Measurements from ENCODE around the gene NAALADL2.
"Not testable (repeated sequence)": the region's sequence is repeated elsewhere in the genome, so short reads cannot be mapped to it uniquely, and the experiment has no call there.

The NAALADL2 gene

DNA sequence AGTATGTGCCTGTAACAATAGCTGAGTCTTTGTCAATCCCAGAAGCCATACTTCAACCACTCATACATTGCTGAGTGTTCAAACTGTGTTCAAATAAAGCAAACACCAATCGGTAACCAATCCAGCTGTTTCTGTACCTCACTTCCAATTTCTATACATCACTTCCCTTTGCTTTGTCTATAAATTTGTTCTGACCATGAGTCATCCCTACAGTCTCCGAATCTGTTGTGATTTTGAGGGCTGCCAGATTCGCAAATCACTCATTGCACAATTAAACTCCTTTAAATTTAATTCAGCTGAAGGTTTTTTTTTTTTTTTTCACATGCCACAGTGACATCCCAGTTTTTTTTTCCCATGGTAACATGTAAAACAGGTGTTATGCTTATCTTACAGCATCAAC is 870.3 kb downstream of the NAALADL2 start:
- DNase-seq: no peak

DNA sequence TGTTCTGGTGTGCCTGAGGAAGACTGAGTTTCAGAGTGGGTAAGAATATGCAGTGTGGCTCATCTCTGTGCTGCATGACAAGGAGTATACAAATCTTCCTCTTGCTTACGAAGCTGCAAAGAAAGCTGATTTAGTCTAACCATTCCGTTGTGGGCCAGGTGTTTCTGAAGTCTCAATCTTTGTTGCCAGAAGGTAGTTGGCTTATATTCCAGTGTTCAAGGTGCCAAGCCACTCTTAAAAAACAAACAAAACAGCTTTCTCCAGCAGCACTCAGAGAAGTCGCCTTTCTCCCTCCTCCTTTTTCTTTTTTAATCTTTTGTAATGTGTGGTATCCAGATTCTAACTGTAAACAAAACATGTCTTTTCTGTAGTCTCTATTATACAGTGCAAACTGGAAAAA is 872.4 kb downstream of the NAALADL2 start:
- DNase-seq: no peak

DNA sequence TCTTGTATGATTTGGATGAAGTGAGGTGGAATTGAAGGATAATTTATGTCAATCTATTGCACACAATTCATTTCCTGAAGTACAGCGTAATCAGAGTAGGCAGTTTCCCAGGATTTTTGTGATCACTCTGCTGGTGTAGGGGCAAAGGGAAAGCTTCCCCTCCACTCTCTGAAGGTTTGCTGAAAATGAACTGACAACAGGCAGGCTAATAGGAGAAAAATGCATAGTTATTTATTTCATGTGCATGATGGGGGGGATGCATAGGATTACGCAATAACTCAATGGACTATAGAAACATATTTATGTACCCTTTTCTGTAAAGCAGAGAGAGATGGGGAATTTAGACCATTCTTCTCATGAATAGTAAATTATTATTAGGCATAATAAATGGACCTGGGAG is 872.9 kb downstream of the NAALADL2 start:
- DNase-seq: no peak

DNA sequence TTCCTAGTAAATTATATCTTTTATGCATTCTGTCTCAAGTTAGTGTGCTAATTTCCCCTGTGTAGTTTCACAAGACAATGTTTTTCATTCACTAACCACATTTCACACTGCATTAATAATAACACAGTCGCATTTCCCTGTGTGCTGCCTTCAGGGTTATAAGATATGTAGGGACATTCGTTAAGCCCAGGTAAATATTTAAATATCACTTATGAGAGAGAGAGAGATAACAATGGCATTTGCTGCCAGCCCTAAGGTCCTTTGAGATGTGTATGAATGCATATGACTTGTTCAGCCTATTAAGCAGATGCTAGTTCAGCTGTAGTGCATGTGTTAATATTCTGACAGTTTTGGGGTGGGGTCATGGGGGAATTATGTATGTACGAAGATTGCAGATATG is 876.7 kb downstream of the NAALADL2 start:
- no peak for DNase-seq

DNA sequence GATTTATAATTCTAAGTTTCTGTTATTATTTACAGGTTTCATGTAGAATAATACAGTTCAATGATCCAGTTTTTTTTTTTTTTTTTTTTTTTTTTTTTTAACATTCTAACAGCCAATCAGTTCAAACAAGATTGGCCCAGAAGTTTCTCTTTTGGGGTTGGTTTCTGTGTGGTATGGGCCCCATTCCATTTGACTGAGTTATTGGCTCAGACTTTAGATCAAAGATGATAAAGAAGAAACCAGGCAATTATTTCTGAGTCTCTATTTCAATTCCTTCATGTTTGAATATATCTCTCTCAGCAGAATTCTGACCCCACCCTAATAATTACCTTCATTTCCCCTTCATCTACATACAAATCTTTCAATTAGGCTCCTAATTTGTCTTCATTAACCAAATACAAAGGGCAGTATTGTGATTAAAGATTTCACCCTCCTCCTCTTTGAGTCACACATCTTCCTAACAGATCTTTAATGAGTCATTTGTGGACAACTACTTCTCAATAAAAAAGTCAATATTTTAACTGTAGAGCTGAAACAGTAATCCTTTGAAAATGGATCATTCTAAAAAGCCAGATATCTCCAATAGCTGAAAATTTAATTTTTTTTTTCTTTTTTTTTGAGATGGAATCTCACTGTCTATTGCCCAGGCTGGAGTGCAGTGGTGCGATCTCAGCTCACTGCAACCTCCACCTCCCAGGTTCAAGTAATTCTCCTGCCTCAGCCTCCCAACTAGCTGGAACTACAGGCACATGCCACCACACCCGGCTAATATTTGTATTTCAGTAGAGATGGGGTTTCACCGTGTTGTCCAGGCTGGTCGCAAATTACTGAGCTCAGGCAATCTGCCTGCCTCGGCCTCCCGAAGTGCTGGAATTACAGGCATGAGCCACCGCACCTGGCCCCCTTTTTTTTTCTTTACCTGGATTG is 878.8 kb downstream of the NAALADL2 start:
- no peak for DNase-seq

DNA sequence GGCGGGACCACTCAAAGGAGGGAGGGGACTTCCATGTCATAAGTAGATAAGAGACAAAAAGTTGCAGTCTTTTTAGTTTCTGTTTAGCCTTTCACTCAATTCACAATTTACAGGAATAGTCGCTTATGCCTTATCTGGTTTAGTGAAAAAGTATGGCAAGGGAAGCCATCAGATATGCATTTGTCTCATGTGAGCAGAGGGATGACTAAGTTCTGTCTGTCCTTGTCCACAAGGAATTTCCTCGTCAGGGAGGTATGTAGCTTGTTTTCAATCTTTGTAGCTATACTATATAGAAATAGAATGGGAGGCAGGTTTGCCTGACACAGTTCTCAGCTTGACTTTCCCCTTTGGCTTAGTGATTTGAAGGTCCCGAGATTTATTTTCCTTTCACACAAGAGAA is 882.8 kb downstream of the NAALADL2 start:
- DNase-seq: no peak

DNA sequence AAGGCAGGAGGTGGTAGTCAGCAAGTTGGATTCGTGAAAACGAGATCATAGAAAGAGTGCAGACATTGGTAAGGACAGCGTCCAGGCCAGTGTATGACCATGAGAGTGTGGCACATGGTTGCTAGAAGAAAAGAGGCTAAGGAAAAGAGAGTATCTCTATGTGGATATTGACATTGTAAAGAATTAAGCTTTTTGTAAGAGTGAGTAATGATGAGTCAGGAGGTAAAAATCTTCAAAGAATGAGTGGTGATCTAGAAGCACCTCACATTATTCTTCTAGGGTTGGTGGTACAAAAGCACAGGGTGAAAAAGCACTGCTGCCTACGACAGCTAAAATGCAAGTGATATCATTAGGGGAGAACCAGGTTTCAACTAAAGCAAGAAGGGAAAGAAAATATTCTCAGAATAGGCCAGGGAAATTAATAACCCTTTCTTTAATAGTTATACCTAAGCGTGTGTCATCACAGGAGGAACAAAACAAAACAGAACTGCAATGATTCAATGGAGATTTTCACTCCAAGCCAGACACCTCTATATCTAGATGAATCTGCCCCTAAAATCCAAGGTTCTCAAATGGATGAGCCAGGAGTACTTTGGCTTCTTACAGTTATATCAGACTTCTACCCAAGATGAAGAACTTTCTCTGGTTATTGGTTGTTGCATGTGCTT is 884.7 kb downstream of the NAALADL2 start:
- no peak for DNase-seq

DNA sequence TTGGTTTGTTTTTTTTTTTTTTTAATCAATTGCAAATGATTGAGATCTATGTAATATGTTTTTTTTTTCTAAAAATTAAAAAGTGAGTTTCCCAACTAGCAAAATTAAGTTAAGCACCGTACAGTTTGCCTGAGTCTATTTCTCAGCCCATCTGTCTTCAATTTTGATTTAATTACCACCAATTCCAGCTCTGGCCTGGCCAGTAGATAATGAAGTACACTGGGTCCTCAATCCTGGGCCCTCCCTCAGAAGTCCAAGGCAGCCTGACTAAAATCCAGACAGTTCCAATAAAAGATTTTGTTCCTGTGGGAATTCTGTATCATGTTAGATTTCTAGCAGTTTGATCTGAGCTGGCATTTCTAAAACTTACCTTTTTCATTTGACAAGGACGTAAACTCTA is 887.2 kb downstream of the NAALADL2 start:
- no peak for DNase-seq

DNA sequence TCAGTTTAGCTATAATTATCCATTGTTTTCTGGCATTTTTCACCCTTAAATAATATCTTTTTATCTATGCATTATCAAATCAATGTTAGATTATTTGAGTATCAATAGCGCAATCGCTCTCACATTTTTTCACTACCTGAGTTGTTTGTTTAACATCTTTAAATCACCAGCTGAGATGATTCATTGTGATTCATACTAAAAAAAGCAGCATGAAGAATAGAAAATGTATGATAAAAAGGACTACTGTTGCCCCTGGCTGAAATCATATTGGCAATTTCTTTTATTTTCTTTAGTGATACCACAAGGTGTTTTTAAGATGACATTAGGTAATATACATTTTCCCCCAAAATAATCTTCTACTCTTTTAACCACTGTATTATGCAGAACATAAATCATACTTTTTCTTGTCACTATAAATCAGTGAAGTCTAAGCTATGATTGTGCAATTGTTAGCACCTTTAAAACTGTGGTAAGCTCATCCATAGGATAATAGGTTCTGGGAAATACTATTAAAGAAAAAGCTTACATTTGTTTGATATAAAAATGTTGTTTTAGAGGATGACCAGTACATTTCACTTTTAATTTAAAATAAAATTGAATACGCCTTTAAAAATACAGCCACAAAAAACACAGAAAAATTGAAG is 889.1 kb downstream of the NAALADL2 start:
- no peak for DNase-seq

DNA sequence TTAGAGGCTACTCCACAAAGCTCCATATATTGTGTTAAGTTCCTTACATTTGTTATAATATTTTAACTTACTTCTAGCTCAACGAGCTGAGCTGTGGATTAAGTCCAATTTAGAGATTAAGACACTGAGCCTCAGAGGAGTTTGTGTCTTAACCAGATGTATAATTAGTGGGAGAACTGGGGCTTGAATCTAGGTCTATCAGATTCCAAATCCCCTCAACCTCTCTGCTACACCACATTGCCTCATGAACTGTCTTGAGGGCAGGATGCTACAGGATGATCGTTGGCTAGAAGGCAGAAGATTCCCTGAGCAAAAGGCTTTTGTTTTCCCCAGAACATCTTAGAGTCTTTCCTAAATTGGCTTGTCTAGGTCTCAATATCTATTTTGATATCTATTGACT is 890.8 kb downstream of the NAALADL2 start:
- DNase-seq: no peak

DNA sequence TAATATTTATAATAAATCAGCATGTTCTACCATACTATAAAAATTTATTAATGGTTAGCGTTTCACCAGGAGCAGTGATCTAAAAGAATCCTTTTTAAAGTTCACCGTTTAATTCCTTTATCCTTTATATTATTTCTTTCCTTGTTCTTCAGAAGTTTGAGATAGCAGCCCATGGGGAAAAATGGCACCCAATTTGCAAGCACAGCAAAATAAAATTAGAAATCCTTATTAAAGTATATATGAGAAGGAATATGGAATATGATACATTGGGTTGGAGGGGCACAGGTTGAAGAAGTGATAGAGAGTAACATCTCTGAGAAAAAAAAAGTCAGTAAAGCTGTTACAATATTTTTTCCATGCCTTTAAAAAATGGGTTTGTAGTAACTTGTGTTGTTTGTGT is 892.0 kb downstream of the NAALADL2 start:
- DNase-seq: no peak

DNA sequence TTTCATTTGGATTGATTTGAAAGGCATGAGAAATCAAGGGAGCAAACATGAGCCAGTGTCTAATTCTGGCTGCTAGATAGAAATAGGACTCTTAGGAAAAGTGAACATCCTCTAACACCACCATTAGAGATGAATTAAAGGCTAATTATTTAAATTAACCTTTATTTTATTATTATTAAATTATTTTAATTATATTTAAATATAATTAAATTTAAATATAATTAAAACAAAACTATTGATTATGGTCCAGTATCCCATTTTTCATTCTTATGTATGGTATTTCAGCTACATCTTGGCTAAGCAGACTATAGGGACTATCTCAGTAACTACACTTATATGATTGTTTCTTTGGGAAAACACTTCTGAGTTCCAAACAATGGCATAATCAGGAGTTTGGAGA is 904.8 kb downstream of the NAALADL2 start:
- no peak for DNase-seq

DNA sequence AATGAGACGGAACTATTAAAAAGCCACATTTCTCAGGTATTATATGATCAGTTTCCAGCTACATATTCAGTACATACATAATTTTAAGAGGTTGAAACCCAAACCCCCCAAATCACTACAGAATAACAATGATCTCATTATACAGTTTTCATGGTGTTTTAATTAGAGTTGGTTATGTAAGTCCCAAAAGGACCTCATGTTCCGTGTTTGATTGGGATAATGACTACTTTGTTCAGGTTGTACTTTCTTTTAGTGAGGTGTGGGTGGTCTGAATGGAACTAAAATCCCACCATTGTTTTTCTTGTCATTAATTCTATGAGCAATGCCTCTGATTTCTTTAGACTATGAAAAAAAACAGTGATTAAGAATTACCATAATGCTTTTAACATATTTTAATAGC is 905.6 kb downstream of the NAALADL2 start:
- no peak for DNase-seq

DNA sequence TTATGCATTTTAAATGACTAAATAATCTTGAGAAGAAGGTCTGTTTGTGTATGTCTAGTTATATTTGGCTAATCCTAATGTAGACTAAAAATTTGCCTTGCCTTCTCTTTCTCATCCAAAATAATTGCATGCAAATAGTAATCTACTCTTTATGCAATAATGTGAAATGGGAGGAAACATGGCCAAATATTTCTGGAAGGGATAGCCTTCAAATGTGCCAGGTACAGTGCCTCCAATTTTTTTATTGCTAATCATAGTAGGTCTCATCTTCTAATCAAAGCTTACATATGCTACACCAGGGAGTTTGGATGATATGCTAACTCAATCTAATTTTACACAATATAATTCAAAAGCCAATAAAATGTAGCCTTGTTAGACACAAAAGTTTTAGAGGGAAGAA is 911.3 kb downstream of the NAALADL2 start:
- no peak for DNase-seq

DNA sequence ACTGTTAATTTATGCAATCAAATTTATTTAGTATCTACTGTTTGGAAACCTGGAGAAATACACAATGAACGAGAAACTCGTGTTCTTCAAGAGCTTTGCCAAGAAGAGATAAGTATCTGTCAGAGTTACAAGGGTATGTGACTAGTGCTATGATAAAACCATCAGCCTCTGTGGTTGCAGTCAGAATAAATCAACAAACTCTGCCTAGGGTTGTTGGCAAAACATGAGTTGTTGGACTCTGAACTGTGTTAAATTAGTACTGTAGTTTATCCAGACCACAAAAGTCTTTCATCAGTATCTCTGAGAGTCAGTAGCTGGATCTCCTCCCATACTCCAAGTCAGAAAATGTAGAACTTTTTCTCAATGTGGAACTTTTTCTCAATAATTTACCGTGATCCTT is 918.4 kb downstream of the NAALADL2 start:
- DNase-seq: no peak

DNA sequence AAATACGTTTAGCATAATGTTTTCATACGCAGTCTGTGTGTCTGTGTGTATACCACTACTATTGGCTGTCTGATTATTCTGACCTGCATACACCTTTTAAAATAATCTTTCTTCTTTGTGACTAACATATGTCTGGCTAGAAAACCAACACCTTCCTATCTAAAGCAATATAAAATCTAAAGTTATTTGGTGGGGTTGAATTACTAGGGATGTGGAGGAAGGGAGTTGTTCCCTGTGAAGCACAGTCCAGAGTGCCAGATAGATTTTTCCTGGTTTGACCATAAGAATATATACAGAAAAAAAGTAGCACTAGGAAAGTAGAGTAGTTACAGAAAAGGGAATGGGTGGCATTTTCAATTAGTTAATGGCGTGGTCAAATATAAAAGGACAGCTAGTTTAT is 918.8 kb downstream of the NAALADL2 start:
- DNase-seq: no peak

DNA sequence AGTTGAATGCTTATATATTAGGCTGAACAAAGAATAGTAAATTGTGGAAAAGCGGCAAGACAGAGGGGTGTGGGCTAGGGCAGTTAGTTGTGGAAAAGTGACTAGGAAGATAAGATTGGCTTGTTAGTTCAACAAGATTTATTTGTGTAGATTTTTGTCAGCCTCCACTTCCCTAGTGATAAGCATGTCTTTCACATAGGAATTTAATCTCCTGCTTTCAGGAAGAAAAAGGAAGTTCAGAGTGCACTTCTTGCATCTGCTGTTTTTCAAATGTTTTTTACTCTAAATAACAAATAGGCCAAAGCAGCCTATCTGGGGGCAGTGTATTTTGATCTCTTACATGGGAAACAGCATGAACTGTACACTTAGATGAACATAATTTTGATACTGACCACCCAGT is 919.9 kb downstream of the NAALADL2 start:
- DNase-seq: no peak

DNA sequence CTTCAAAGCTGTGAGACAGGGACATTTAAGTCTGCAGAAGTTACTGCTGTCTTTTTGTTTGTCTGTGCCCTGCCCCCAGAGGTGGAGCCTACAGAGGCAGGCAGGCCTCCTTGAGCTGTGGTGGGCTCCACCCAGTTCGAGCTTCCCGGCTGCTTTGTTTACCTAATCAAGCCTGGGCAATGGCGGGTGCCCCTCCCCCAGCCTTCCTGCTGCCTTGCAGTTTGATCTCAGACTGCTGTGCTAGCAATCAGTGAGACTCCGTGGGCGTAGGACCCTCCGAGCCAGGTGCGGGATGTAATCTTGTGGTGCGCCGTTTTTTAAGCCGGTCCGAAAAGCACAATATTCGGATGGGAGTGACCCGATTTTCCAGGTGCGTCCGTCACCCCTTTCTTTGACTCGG is 928.0 kb downstream of the NAALADL2 start:
- not testable (repeated sequence) for DNase-seq

DNA sequence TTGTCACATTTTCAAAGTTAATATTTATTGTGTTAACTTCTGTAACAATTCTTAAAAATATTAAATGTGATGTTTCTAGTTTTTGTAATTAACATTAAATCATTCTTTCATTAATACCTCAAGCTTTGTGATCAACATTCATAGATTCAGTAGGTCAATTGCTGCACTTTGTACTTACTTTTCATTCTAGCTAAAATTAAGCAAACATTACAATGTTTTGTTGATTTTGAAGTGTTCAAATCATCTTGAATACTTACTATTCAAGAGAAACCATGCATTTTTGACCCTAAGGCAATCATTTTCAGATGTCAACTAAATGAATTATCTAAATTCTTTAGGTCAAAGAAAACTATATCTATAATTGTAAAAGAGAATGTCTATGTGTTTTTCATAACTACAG is 933.1 kb downstream of the NAALADL2 start:
- DNase-seq: no peak

DNA sequence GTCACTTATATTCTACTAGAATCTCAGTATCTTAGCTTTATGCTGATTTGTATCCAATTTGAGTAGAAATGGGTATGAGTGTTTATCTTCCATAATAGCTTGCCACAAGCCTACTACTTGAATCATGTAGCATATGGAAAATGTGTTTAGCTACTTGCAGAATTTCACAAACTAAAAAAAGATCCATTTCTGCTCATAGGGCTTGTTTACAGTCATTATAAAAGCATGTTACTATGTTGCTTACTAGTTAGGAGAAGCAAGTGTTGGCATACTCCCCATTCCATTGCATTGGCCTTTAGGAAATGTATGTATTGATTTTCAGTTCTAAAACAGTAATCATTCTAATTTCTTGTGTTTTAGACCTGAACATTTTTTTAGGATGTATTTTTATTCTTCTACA is 939.2 kb downstream of the NAALADL2 start:
- no peak for DNase-seq

DNA sequence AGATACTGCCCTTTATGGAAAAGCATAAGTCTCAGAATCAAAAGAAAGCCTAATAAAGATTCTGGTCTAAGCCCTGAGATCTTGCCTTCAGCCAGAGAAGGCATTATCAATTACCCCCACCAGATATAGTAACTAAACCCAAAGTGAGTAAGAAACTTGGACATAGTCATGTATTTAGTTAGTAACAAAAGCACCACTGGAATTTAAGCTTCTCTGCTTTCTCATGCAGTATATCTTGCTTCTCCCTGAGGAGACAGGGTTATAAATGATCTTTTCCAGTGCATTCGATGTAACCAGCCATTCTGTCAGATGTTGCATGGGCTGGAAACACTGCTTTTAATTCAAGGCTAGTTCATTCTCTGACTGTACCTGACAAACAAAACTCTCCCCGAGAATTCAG is 946.7 kb downstream of the NAALADL2 start:
- DNase-seq: no peak

DNA sequence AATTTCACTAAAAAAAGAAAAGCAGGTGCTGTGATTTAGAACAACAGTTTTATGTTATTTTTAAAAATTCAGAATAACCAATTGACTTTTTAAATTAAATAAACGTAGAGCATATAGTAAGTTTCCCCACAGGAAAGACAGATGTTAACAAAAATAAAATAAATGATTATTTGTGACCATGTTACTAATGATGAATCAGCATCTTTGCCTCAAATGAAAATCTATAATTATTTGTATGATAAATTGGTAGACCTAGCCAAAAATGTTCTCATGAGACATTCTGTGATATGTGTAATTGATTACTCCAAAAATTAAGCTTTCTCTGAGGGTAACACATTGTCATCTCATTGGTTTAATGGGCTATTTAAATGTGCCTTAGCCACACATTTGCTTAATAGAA is 948.0 kb downstream of the NAALADL2 start:
- no peak for DNase-seq

DNA sequence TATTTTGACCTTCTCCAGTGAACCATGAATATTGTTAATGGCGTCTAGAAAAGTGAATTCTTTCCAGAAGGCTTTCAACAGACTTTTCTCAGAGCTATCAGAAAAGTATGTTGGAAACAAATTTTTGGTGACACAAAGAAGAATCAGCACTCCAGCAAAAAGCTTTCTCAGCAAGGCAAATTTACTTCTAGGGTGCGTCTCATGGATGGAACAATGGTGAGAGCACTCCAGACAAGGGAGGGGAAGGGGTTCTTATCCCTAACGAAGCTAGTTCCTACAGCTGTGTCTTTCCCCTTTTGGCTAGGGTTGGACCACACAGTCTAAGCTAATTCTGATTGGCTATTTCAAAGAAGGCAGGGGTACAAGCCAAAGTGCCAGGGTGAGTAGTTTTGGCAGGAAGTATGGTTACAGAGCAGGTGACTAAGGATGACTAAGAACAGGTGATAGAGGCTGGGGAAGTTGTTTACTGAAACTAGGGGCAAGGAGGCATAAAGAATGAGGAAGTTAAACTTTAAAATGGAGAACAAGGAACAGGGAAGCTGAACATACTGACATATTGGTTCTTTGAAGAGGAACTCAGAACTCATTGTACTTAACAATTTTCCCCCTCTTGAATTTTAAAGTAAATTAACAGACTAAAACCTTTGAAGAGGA is 959.8 kb downstream of the NAALADL2 start:
- no peak for DNase-seq

Measured in activated CD4-positive, alpha-beta T cell treated with anti-CD3 and anti-CD28 coated beads, Interleukin-2, amount 50 U/mL, for 16 hours (primary cell).